HEK293 (cell line): ENCODE measurements around the gene LRRC8E.

Source experiments
- CTCF ChIA-PET: fragments of 350-600 bp; formaldehyde crosslinking; extraction: SDS; loops from one replicate; lab custom pipeline; 2021; ENCODE audit warnings: antibody characterized with exemption; lab: Yijun Ruan, JAX
- POLR2A ChIA-PET: fragments of 300-600 bp; formaldehyde crosslinking; extraction: SDS; loops from one replicate; lab custom pipeline; 2020; ENCODE audit warnings: antibody characterized with exemption, inconsistent platforms; lab: Yijun Ruan, JAX
- H3K27ac ChIP-seq: fragments of 200-500 bp; sonication (Bioruptor generic); 2 replicates; pipeline ENCODE4 v1.5.1; 2014; ENCODE audit warnings: low read depth, low read length, control low read depth, inconsistent platforms; ENCODE audit errors: extremely low read depth
- H3K36me3 ChIP-seq, 2 experiments: fragments of 200-500 bp in 1 of 2; sonication (Bioruptor generic) in 1 of 2; 1 replicate in 1 of 2; 2 replicates in 1 of 2; pipeline ENCODE4 v1.5.1; 2014 to 2017; ENCODE audit warnings: inconsistent platforms in 2 of 2, low read length in 2 of 2; ENCODE audit not compliant: control insufficient read depth in 2 of 2, insufficient read depth in 1 of 2
- H3K4me1 ChIP-seq: fragments of 200-500 bp; sonication (Bioruptor generic); 2 replicates; pipeline ENCODE4 v1.5.1; 2014; ENCODE audit warnings: mild to moderate bottlenecking, low read length, inconsistent platforms; ENCODE audit not compliant: control insufficient read depth, insufficient read depth
- H3K4me3 ChIP-seq: 2 replicates; pipeline ENCODE4 v1.5.1; 2011; ENCODE audit warnings: low read depth, mild to moderate bottlenecking, control low read depth, low read length, moderate library complexity
- H3K9me3 ChIP-seq: fragments of 200-500 bp; sonication (Bioruptor generic); 2 replicates; pipeline ENCODE4 v1.5.1; 2014; ENCODE audit warnings: low read depth, low read length, inconsistent platforms; ENCODE audit not compliant: control insufficient read depth, insufficient read depth
- HIC1 ChIP-seq: fragments of 450-650 bp; formaldehyde crosslinking; IDR thresholded peaks from 2 replicates; pipeline ENCODE4 v1.5.1; 2016; ENCODE audit warnings: missing biosample characterization, missing genetic modification characterization
- HOXD13 ChIP-seq: sonication (generic); formaldehyde crosslinking; IDR thresholded peaks from 2 replicates; pipeline ENCODE4 v1.8.0; 2022; ENCODE audit warnings: missing genetic modification reagents, borderline replicate concordance
- KLF9 ChIP-seq: fragments of 450-650 bp; formaldehyde crosslinking; IDR thresholded peaks from 2 replicates; pipeline ENCODE4 v1.5.1; 2016; ENCODE audit warnings: missing biosample characterization, missing genetic modification characterization, low read depth
- MYNN ChIP-seq: fragments of 450-650 bp; formaldehyde crosslinking; IDR thresholded peaks from 2 replicates; pipeline ENCODE4 v1.5.1; 2016; ENCODE audit warnings: missing biosample characterization, missing genetic modification characterization, borderline replicate concordance
- SP2 ChIP-seq: fragments of 450-650 bp; formaldehyde crosslinking; IDR thresholded peaks from 2 replicates; pipeline ENCODE4 v1.5.1; 2016; ENCODE audit warnings: missing biosample characterization, missing genetic modification characterization
- ZBTB6 ChIP-seq: fragments of 450-650 bp; formaldehyde crosslinking; IDR thresholded peaks from 2 replicates; pipeline ENCODE4 v1.5.1; 2017; ENCODE audit warnings: missing biosample characterization, missing genetic modification characterization
- ZBTB8A ChIP-seq: fragments of 450-650 bp; formaldehyde crosslinking; IDR thresholded peaks from 2 replicates; pipeline ENCODE4 v1.5.1; 2016; ENCODE audit warnings: missing biosample characterization, missing genetic modification characterization
- ZIC2 ChIP-seq: fragments of 450-650 bp; formaldehyde crosslinking; IDR thresholded peaks from 2 replicates; pipeline ENCODE4 v1.5.1; 2016; ENCODE audit warnings: missing biosample characterization, missing genetic modification characterization
- ZNF10 ChIP-seq: fragments of 450-650 bp; formaldehyde crosslinking; IDR thresholded peaks from 2 replicates; pipeline ENCODE4 v1.5.1; 2017; ENCODE audit warnings: missing biosample characterization, missing genetic modification characterization
- ZNF138 ChIP-seq: fragments of 450-650 bp; formaldehyde crosslinking; IDR thresholded peaks from 2 replicates; pipeline ENCODE4 v1.5.1; 2016; ENCODE audit warnings: missing biosample characterization, missing genetic modification characterization, borderline replicate concordance
- ZNF19 ChIP-seq: fragments of 450-650 bp; formaldehyde crosslinking; IDR thresholded peaks from 2 replicates; pipeline ENCODE4; 2016; ENCODE audit warnings: missing biosample characterization, missing genetic modification characterization, low read depth
- ZNF366 ChIP-seq: fragments of 450-650 bp; formaldehyde crosslinking; conservative IDR thresholded peaks from 2 replicates; pipeline ENCODE4 v1.5.1; 2016; ENCODE audit warnings: missing biosample characterization, missing genetic modification characterization
- ZNF433 ChIP-seq: fragments of 450-650 bp; formaldehyde crosslinking; IDR thresholded peaks from 2 replicates; pipeline ENCODE4 v1.5.1; 2016; ENCODE audit warnings: missing biosample characterization, missing genetic modification characterization, low read depth
- ZNF518A ChIP-seq: fragments of 450-650 bp; formaldehyde crosslinking; conservative IDR thresholded peaks from 2 replicates; pipeline ENCODE4 v1.5.1; 2016; ENCODE audit warnings: low read depth, missing biosample characterization, missing genetic modification characterization
- ZNF521 ChIP-seq: fragments of 450-650 bp; formaldehyde crosslinking; IDR thresholded peaks from 2 replicates; pipeline ENCODE4 v1.5.1; 2017; ENCODE audit warnings: missing biosample characterization, mild to moderate bottlenecking, missing genetic modification characterization
- ZNF571 ChIP-seq: fragments of 450-650 bp; formaldehyde crosslinking; IDR thresholded peaks from 2 replicates; pipeline ENCODE4 v1.5.0; 2017; ENCODE audit warnings: missing biosample characterization, missing genetic modification characterization
- ZNF639 ChIP-seq: fragments of 450-650 bp; formaldehyde crosslinking; IDR thresholded peaks from 2 replicates; pipeline ENCODE4 v1.5.1; 2016; ENCODE audit warnings: missing biosample characterization, missing genetic modification characterization
- ZNF660 ChIP-seq: fragments of 450-650 bp; IDR thresholded peaks from 2 replicates; pipeline ENCODE4 v1.5.1; 2018; ENCODE audit warnings: missing biosample characterization, mild to moderate bottlenecking, missing genetic modification characterization
- ZNF670 ChIP-seq: fragments of 450-650 bp; formaldehyde crosslinking; IDR thresholded peaks from 2 replicates; pipeline ENCODE4 v1.5.1; 2016; ENCODE audit warnings: missing biosample characterization, missing genetic modification characterization, low read depth
- ZSCAN4 ChIP-seq: fragments of 450-650 bp; formaldehyde crosslinking; IDR thresholded peaks from 2 replicates; pipeline ENCODE4 v1.5.1; 2017; ENCODE audit warnings: missing biosample characterization, missing genetic modification characterization
- ZSCAN5A ChIP-seq: fragments of 450-650 bp; formaldehyde crosslinking; IDR thresholded peaks from 2 replicates; pipeline ENCODE4 v1.5.1; 2016; ENCODE audit warnings: missing biosample characterization, missing genetic modification characterization

The LRRC8E gene

GRCh38 chr19:7870571-7871436 lies 17.5 kb upstream of the LRRC8E start (continued):
- TF ChIP-seq ZNF660 (no peak), SP2 (tag by site-specific recombination) (peak; percentile 58), HIC1 (tag by site-specific recombination) (0 out of 2 replicates have a peak, but pooled peaks have one; percentile 10)

- H3K9me3 ChIP-seq: no peaks in the 10 kb centered on the region
- CTCF ChIA-PET: interaction anchor here (0.6 to 1.6 kb wide), 4 partner anchors 11 to 356 kb away, joined by 3 to 4 read pairs (median 4); no protein-coding TSS in a partner anchor
- POLR2A ChIA-PET: interaction anchor here (0.6 to 2.5 kb wide), 6 partner anchors 12 to 53 kb away, joined by 3 to 15 read pairs (median 5); partner anchors contain the start of genes LRRC8E, MAP2K7 and SNAPC2
- H3K36me3 ChIP-seq: no peaks in the 10 kb centered on the region
- peaks cover 6% of the 10 kb centered on the region for H3K4me1 ChIP-seq
- H3K27ac ChIP-seq: peak overlapping the region; percentile 56
- peak overlapping the region; percentile 12; the same call in 1 of the 2 replicates for H3K4me3 ChIP-seq
- TF ChIP-seq ZBTB8A (tag by site-specific recombination) (no peak), HOXD13 (CRISPR knock-in tag) (no peak), ZIC2 (tag by site-specific recombination) (no peak), ZNF366 (peak; percentile 96), ZNF571 (tag by site-specific recombination) (no peak), ZBTB6 (tag by site-specific recombination) (no peak), KLF9 (tag by site-specific recombination) (peak; percentile 100), ZNF10 (tag by site-specific recombination) (no peak), MYNN (tag by site-specific recombination) (no peak), ZSCAN5A (no peak), ZNF521 (no peak), ZNF433 (no peak), ZNF518A (tag by site-specific recombination) (no peak), ZNF138 (no peak), ZSCAN4 (tag by site-specific recombination) (no peak), ZNF19 (tag by site-specific recombination) (no peak), ZNF670 (tag by site-specific recombination) (no peak), ZNF639 (tag by site-specific recombination) (no peak; the same call in 1 of the 2 replicates)
Observed at GRCh38 chr19:7871437-7872305, 16.6 kb upstream of the LRRC8E start.
